ENCODE measurements around the gene ARHGAP24.

ARHGAP24 gene

GRCh38 chr4:85732124-85732523 is 257.2 kb downstream of the ARHGAP24 start:
- H3K27ac ChIP-seq (ENCODE audit: low read depth, low read length), result peak overlapping the region; percentile 37; the same call in 1 of the 2 replicates
- TF ChIP-seq CTCF (IDR thresholded peaks at IDR 0.05; ENCODE audit: insufficient read depth, low read length, poor library complexity, severe bottlenecking), result no peak
- no peak for TF ChIP-seq EZH2phosphoT487 (conservative IDR thresholded peaks at IDR 0.05; ENCODE audit: low read length)
- no peak overlapping the region for H3K4me3 ChIP-seq (ENCODE audit: insufficient read depth, low read length, poor library complexity, severe bottlenecking)
- H3K79me2 ChIP-seq (ENCODE audit: insufficient read depth, low read length), result no peaks in the 10 kb centered on the region
- H3K9me2 ChIP-seq (replicated peaks; ENCODE audit: insufficient read depth, low read length), result no peaks in the 10 kb centered on the region
- no peaks in the 10 kb centered on the region for H3K36me3 ChIP-seq (ENCODE audit: low read length)
- no peaks in the 10 kb centered on the region for H3K9me3 ChIP-seq (ENCODE audit: insufficient read depth, low read length)
- H3K9ac ChIP-seq (ENCODE audit: low read length), result no peak overlapping the region
- H2AFZ ChIP-seq (ENCODE audit: low read depth, low read length, severe bottlenecking), result no peak overlapping the region
- no peak overlapping the region for H3K4me2 ChIP-seq (ENCODE audit: low read depth, low read length, poor library complexity, severe bottlenecking)
- H3F3A ChIP-seq (ENCODE audit: insufficient read depth), result 0 out of 2 replicates have a peak, but pooled peaks cover 4% of the 10 kb centered on the region
- H4K20me1 ChIP-seq (ENCODE audit: low read depth, low read length), result no peaks in the 10 kb centered on the region
- no peaks in the 10 kb centered on the region for H3K27me3 ChIP-seq (ENCODE audit: low read length)

- H3K36me3 ChIP-seq (ENCODE audit: low read length), result no peaks in the 10 kb centered on the region
- H3K79me2 ChIP-seq (ENCODE audit: insufficient read depth, low read length), result no peaks in the 10 kb centered on the region
These were observed 258.8 kb downstream of the ARHGAP24 start for GRCh38 chr4:85733798-85734197.

GRCh38 chr4:85734424-85734831 is 259.5 kb downstream of the ARHGAP24 start:
- Histone ChIP-seq H3K9me2 (replicated peaks; ENCODE audit: insufficient read depth, low read length) (no peaks in the 10 kb centered on the region), H3K79me2 (ENCODE audit: insufficient read depth, low read length) (no peaks in the 10 kb centered on the region), H2AFZ (ENCODE audit: low read depth, low read length, severe bottlenecking) (no peak overlapping the region), H4K20me1 (ENCODE audit: low read depth, low read length) (no peaks in the 10 kb centered on the region), H3K9ac (ENCODE audit: low read length) (no peak overlapping the region), H3F3A (ENCODE audit: insufficient read depth) (no peaks in the 10 kb centered on the region), H3K27ac (ENCODE audit: low read depth, low read length) (peak overlapping the region; percentile 46; the same call in 1 of the 2 replicates), H3K27me3 (ENCODE audit: low read length) (no peaks in the 10 kb centered on the region), H3K4me2 (ENCODE audit: low read depth, low read length, poor library complexity, severe bottlenecking) (peak overlapping the region; percentile 33), H3K36me3 (ENCODE audit: low read length) (no peaks in the 10 kb centered on the region), H3K4me3 (ENCODE audit: insufficient read depth, low read length, poor library complexity, severe bottlenecking) (no peak overlapping the region), H3K9me3 (ENCODE audit: insufficient read depth, low read length) (no peaks in the 10 kb centered on the region)
- TF ChIP-seq CTCF (IDR thresholded peaks at IDR 0.05; ENCODE audit: insufficient read depth, low read length, poor library complexity, severe bottlenecking), result no peak
- no peak for TF ChIP-seq EZH2phosphoT487 (conservative IDR thresholded peaks at IDR 0.05; ENCODE audit: low read length)

More at GRCh38 chr4:85733798-85734197, 258.8 kb downstream of the ARHGAP24 start:
- no peak overlapping the region for H3K4me3 ChIP-seq (ENCODE audit: insufficient read depth, low read length, poor library complexity, severe bottlenecking)
- H3K4me2 ChIP-seq (ENCODE audit: low read depth, low read length, poor library complexity, severe bottlenecking), result peak overlapping the region; percentile 33
- TF ChIP-seq CTCF (IDR thresholded peaks at IDR 0.05; ENCODE audit: insufficient read depth, low read length, poor library complexity, severe bottlenecking) (no peak), EZH2phosphoT487 (conservative IDR thresholded peaks at IDR 0.05; ENCODE audit: low read length) (no peak)
- H3K9me3 ChIP-seq (ENCODE audit: insufficient read depth, low read length), result no peaks in the 10 kb centered on the region
- no peaks in the 10 kb centered on the region for H4K20me1 ChIP-seq (ENCODE audit: low read depth, low read length)
- no peaks in the 10 kb centered on the region for H3K9me2 ChIP-seq (replicated peaks; ENCODE audit: insufficient read depth, low read length)
- no peak overlapping the region for H3K9ac ChIP-seq (ENCODE audit: low read length)
- H3F3A ChIP-seq (ENCODE audit: insufficient read depth), result no peaks in the 10 kb centered on the region
- H3K27ac ChIP-seq (ENCODE audit: low read depth, low read length), result peak overlapping the region; percentile 46; the same call in 1 of the 2 replicates
- no peak overlapping the region for H2AFZ ChIP-seq (ENCODE audit: low read depth, low read length, severe bottlenecking)
- no peaks in the 10 kb centered on the region for H3K27me3 ChIP-seq (ENCODE audit: low read length)
